AG08396 (cell line): ENCODE results near the gene CD9.
"Not testable (repeated sequence)": the region's sequence is repeated elsewhere in the genome, so short reads cannot be mapped to it uniquely, and the experiment has no call there.

Experiments
- DNase-seq: peaks from one replicate; pipeline ENCODE4 v3.0.0; 2012; ENCODE audit warnings: low spot score, mixed read lengths

Gene CD9

DNA sequence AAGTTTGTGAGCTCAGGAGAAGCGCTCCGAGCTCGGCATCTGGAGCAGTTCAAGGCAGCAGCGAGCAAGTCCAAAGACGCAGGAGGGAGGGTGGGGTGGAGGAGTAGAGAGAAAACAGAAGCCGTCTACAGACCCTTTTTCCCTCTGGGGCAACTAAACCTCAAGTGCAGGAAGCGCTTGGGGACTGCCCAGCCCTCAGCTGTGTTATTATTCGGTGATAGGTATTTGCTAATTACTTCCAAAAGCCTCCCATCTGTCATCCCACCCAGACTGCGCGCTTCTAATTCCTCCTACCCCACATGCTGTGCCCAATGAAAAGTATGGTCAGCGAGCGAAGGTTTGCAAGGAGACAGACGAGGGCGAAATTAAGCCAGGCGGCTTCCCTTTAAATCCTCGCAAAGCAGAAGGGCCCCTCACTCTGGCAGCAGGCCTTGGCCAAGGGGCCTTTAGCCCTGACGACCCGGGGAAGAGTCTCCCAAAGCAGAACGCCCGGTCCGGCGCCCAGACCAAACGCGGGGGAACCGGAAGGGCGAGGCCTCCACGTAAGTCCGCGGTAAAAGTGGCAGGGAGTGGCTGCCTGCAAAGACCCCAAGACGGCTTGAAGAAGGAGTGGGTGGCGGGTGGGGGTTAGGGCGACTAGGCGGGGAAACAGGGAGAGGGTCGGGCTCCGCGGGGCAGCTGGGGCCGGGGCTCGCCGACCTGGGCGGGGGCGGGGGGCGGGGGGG lies 507 bp upstream of the CD9 start:
- peak; percentile 61 for DNase-seq

DNA sequence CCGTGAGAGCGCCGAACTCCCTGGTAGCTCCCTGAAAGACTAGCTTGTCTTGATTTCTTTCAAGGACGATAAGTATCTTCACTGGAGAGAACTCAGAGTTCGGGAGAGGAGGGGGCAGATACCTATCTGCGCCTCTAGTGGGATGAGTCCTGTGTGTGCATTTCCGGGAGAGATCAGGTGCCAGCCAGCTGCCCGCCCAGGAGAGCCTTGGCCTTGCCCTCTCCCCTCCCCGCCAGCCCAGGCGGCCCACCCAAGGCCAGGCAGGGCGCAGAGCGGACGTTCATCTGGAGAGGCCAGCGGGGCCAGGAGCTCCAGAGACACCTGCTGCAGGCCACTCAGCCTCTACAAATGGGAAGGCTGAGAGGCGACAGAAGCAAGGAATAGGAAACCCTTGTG lies 1.0 kb downstream of the CD9 start:
- DNase-seq = no peak

DNA sequence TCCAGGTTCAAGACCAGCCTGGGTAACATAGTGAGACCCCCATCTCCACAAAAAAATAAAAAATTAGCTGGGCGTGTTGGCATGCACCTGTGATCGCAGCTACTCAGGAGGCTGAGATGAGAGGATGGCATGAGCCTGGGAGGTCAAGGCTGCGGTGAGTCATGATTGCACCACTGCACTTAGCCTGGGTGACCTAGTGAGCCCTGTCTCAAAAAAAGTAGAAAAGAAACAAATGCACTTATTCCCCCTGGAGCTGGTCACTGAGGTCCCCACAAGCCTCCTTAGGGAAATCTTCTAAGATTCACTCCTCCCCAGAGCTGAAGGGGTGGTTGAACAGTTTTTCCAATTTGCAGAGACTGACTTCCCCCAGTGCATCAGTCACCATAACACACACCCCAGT lies 1.6 kb downstream of the CD9 start:
- DNase-seq = no peak

DNA sequence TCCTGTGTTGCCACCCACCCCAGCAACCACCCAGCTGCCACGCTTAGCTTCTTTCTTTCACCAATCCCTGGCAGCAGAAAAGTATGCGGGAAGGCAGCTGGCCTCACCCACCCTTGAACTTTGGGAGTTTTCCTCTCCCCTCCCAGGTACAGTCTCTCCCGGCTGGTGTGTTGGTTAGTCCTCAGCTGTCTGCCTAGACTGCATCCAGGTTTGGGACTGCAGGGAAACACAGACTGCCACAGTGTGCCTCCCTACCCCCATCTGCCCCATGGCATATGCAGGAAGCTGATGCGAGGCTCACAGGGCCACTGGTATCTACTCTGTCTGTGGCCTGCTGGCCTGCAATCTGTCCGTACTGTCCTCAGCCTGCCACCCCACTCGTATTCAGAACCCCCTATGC lies 2.1 kb downstream of the CD9 start:
- no peak for DNase-seq

DNA sequence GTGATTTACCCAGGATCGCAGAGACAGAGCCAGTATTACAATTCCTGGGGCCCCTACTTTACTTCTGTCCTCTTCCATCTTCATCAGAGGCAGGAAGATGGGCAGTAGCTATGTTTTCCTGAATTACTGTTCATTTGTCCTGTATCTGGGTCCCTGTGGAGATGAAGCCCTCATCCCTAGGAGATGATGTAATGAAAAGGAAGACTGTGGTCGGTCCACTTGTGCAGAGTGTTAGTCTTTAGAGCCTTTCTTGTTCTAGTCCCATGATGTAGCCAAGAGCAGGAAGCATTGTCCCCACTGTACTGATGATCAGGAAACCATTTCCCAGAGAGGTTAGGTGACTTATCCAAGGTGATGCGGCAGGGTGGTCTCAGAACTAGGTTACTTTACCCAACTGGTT lies 2.6 kb downstream of the CD9 start:
- no peak for DNase-seq

DNA sequence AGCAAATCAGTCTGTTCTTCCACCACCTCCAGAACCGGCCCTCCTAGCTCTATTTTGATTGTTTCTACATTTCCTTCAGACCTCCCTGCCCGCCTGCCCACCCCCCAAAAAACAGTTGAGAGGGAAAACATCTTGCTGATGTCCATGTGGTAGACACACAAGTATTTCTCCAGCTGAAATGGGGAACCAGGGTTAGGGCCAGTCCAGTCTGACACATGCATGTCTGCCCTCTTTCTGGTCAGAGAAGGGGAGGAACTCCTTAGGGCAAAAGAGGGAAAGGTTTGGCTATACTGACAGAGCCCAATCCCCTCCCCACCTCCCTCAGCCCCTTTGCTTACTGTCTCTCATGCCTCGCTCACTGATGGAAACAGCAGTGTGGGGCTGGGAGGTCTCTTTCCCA lies 3.4 kb downstream of the CD9 start:
- DNase-seq = no peak

DNA sequence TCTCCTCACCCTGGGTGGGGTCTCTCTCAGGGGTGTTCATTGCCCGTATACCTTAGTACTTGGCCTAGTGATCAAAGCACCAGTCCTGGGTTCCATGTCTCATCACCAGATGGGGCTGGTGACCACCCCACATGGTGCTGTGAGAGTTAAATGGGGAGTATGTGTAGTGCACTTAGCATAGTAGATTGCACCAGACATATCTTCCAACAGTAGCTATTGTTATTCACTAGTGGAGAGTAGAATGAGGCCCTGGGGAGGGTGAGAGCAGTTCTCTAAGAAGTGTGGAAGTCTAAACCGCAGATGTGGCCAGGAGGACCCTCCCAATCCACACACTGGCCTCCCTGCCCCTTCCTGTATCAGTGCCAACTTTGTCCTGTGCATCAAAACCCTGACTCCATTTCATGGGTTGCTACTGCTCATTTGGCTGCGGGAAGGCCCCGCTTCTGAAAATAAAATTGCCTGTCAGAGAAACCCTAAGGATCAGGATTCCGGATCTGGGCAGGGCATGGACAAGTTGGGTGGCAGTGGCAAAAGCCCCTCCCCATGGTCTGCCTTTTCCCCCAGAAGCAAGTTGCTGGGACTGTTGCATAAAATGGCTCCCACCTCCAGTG lies 4.4 kb downstream of the CD9 start:
- no peak for DNase-seq

DNA sequence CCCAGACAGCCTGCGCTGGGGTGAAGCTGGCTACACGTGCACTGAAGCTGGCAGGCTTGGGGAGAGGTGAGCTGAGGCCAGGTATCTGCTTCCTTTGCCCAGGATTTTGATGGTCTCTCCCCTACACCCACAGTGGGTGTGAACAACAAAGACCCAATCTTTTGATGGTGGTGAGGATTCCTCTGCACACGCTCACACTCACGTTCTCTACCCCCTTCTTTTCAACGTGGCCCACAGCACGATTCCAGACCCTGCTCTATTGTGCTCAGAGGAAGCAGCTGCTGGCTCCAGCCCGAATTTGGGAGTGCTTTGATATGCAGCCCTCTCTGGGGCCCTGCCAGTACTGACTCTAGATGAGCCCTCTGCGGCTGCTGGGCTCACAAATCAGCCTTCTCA lies 4.9 kb downstream of the CD9 start:
- no peak for DNase-seq

DNA sequence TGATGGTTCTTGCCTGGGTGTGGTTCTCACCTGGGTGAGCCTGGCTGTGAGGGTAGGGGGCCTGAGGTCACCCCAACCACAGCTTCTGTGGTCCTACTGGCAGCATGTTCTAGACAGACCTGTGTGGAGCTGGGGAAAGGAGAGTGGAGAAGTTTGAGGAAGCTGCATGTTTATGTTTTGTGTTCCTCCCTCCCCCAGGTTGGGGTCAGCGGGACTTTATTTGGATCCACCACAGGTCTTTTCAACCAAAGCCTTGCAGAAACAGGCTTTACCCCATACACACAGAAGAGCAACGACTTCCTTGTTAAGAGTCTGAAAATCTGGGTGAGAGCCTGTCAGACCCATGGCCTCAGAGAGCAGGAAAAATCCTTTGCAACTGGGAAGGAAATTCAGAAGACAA lies 5.6 kb downstream of the CD9 start:
- no peak for DNase-seq

DNA sequence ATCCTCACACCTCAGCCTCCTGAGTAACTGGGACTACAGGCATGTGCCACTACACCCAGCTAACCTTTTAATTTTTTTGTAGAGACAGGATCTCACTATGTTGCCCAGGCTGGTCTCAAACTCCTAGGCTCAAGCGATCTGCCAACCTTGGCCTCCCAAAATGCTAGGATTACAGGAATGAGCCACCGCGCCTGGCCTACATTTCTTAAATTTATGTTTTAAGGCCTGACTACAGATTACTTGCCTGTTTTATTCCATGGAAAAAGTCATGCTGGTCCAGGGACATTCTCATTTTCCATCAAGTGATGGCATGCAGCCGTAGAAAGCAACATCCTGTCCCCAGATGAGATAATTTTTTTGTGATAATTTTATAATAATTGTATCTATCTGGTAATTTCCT lies 6.1 kb downstream of the CD9 start:
- no peak for DNase-seq

DNA sequence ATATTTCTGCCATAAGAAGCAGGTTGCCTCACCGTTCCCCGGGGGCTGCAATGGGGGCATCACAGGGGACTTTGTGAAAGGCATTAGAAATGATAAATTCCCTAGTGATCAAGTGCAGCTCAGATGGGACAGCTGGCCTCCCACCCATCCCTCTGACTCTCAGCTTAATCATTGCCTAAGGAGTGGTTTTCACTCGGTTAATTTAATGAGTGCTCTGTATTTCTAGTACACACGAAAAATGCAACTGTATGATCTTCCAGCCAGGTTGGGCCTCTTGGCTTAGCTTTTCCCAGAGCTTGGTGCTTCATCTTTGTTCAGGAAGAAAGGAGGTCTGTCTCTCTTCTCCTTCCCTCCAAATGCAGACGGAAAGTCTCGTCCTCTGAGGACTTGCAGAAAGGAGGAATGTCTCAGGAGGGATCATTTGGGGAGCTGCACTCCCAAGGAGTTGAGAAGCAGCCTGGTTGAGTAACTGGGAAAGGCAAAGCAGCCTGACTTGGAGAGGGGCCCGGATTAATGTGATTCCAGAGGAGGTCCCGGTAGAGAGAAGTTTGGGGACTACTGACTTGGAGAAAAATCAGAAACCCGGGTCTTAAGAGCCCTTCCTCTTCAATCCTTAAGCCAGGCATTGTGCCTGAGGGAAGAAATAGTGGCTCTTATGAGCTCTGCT lies 7.2 kb downstream of the CD9 start:
- no peak for DNase-seq

DNA sequence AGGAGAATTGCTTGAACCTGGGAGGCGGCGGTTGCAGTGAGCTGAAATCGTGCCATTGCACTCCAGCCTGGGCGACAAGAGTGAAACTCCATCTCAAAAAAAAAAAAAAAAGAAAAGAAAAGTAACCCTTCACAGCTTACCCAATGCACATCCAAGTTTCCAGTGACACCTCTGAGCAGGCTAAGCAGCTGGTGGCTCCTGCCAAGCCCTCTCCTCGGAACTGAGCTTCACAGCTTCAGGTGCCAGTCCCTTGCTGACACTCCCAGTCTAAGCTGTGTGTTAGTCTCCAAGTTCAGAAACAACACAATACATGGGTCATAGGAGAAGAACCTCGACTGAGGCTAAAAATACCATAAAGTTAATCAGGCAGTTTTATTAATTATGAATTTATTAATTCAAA lies 7.9 kb downstream of the CD9 start:
- no peak for DNase-seq

DNA sequence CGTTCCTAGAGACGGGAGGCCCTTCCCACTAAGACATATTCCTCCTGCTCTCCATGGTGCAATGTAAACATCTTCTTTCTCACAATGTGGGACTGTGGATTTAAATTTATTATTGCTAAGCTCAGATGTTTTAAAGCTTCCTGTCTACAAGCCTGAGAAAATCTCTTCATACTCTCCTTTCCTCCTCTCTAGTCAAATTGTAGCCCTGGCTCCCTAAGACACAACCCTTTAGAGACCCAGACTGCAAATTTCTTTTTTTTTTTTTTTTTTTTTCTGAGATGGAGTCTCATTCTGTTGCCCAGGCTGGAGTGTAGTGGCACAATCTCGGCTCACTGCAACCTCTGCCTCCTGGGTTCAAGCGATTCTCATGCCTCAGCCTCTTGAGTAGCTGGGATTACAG lies 9.2 kb downstream of the CD9 start:
- DNase-seq = not testable (repeated sequence)

DNA sequence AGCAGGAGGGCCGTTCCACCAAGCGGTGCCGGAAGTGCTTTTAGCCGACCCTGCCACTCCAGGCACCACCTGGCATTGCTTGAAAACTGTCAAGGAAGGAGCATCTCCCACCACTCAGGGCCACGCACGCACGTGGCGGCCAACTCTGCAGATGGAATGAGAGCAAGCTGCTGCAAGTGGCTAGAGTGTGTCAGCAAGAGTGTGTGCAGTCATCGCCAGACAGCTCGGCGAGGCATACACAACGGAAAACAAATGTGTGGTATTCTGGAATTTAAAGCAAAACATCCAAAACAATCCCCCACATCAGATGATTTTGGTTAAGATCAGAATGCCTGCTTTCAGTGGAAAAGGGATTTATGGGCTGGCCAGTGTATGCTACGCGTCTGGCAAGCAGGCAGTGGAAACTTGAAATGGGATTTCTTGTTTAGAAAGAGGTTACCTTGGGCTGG lies 11.2 kb downstream of the CD9 start:
- DNase-seq = peak; percentile 84

DNA sequence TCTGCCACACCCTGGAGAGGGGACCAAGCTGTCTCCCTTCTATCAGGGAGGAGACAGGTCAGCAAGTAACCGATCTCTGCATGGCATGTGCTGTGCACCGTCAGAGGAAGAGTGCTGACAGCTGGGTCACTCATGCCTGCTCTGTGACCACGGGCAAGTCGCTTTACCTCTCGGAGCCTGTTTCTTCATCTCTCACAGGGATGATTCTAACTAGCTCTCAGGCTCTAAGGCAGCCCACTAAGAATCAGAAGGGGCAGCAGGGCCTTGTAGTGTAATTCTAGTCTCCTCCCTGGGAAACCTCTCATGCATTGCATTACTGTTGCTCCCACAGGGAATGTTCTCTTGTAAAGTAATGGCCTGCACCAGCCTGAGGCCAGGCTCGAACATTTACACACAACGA lies 11.9 kb downstream of the CD9 start:
- DNase-seq = no peak

DNA sequence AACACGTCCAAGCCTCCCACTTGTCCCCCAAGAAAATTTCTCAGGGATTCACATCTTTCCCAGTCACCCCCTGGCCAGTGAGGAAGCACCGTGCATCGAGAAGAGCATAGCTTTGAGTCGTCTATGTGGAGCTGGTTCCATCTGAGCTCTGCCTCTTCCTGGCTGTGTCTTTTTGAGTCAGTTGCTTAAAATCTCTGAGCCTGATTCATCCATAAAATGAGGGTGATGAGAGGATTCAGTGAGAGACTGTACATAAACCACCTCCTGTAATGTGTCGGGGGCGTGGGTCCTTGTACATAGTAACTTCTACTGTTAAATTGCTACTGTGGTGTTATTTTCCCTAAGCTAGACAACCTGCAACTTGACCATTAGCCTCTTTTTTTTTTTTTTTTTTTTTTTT lies 13.8 kb downstream of the CD9 start:
- DNase-seq = no peak

DNA sequence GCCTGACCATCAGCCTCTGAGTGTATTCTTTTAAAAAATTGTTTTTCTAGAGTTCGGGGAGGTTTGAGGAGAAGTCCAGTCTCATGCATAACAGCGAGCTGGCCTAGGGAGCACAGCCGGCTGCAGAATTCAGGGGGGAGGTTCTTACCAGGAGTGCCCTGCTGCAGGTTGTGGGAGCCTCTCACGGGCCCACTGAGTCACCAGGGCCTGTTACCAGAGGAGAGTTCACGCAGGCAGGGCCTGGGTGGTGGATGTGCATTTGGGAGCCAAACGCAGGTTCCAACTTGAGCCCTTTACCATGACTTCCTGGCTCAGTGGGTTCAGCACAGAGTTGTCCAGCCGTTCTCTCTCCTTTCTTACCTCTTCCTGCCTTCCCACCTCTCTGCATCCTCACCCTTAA lies 14.4 kb downstream of the CD9 start:
- no peak for DNase-seq

DNA sequence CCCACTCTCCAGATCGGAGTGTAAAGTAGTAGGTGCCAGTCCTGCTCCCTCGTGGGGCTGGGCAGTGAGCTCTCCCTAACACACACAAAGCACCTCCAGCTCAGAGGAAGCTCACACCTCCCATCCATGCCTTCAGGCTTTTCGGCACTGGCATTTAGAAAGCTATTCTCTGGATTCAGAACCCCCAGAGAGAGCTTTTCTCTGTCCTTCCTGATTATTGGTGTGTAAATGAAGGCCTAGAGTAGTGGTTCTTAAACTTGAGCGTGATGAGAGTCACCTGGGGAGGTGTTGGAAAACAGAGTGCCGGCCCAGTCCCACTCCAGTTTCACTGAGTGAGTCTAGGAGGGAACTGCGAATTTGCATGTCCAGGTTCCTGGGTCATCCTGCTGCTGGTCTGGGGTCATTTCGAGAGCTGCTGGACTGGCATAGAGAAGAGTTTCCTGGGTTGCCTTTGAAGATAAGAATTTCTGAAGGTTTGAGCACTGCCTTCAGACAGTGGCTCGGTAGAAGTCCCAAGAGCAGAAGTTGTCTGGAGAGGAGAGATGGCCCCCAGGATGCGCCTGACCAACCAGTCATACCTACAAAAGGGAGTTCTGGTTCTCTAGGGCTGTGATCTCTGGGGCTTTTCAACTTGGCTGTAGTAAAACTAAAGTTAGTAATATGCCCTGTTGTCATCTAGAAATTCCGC lies 15.1 kb downstream of the CD9 start:
- no peak for DNase-seq

DNA sequence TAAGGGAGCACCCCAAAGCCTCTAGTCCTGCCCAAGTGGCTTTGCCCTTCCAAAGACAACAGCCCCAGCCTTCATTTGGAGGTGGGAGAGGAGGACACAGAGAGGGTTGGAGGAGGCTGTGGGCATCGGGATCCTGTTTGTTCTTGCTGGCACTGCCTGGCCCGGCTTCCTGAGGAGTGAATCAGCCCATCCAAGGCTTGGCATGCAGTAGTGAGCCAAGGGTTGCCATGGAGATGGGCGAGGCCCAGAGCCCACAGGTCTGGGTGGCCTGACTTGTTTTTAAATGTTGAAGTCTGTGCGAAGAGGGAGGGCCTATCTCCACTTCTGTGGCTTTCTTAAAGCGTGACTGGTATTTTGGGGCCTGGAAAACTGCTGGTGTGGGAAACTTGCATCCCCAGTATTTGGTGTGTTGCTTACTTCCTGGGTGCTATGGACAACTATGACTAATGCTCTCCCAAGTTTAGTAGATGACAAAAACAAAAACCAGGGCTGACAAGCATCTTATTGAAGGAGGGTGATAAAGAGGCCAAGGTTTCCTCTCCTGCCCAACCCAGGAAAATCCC lies 15.8 kb downstream of the CD9 start:
- peak; percentile 83 for DNase-seq

DNA sequence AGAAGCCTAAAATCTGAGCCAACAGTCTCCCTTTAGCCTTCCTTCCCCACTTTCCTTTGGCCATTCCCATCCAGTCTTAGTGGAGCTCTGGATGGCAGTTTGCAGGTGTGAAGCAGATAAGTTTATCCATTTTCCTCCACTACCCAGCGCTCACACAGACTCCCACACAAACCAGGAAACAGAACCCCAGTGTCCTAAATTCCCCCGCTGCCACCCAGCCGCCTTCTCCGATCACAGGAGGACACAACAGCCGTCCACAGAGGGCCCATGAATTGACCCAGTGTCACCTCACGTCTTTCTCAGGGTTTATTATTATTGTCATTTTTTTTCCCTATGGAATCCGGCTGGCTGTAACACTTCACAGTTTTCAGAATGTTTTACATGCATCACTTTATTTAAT lies 16.4 kb downstream of the CD9 start:
- DNase-seq = no peak

DNA sequence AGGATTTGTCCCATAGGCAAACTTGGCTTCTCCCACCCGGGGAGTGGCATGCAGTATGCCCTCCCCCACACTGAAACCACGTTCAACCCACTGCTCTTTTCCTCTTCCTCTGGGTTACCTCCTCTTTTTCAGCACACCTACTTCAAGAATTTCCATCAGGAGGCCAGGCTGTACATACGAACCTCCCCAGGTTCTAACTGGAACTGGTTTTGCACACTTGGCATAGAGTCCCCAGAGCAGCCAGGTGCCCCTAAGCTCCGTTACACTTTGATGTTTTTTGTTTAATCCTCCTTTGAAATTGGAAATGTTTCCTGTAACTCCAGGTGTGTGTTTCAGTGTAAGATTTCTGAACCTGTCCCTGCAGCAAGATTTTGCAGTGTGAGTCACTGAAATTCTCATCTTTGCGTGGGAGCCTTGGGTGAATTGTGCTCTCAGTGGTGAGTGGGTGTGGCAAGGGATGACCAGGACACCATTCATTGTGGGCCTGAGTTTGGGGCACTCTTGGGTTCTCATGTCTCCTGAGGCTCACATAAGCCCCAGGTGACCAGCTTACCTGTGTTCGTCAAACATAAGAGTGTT lies 18.2 kb downstream of the CD9 start:
- DNase-seq = no peak

DNA sequence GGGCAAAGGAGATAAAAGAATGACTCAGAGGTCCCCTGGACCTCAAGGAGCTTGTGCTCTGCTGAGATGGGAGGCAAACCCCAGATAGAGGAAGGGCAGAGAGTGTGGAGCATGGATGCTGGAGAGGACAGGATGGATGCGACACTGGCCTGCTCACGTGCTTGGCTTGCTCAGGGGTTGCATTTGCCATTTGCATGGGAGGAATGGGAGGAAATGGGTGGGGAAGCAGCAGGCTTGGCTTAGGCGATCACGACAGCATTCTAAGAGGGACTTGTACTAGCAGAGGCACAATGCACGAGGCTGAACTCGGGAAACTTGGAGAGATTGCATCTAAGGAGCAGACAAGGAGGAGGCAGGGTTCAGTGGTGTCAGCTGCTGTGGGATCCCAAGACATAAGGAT lies 19.8 kb downstream of the CD9 start:
- DNase-seq = no peak
